H1 (cell line): ENCODE data around the gene ZNF691. TPM values are rescaled to one million over a fixed set of nuclear protein-coding genes. Genes with fewer than 3 reads are reported as not detected.

Source experiments
- CTCF ChIA-PET: fragments of 300-600 bp; sonication (Branson Sonifier 250); formaldehyde crosslinking; loops from one replicate; lab custom pipeline; 2021; ENCODE audit not compliant: partially characterized antibody; lab: Charles Lee
- POLR2A ChIA-PET: fragments of 300-600 bp; sonication (Branson Sonifier 250); formaldehyde crosslinking; loops from one replicate; lab custom pipeline; 2021; ENCODE audit warnings: inconsistent platforms; ENCODE audit not compliant: partially characterized antibody; lab: Charles Lee
- DNase-seq, 2 experiments: peaks; one replicate each; pipeline versions ENCODE4 v3.0.0 to v3.0.0-alpha.2; 2010 to 2022; ENCODE audit warnings: low spot score in 2 of 2, low read depth in 1 of 2, mixed read lengths in 1 of 2
- FAIRE-seq: peaks from 2 replicates; lab custom pipeline; 2011; peaks lifted over from hg19 to GRCh38; lab: Jason Lieb, UNC
- H2AFZ ChIP-seq: 2 replicates; pipeline ENCODE4 v1.8.1; 2012; ENCODE audit warnings: low read length, inconsistent platforms
- H2AK5ac ChIP-seq: 2 replicates; pipeline ENCODE4 v1.6.1; 2013; ENCODE audit warnings: low read depth, low read length
- H2BK120ac ChIP-seq: replicated peaks from 2 replicates; pipeline ENCODE3; 2013; ENCODE audit warnings: low read depth, low read length, inconsistent platforms
- H2BK12ac ChIP-seq: 2 replicates; pipeline ENCODE4 v1.6.1; 2013; ENCODE audit warnings: low read depth, low read length
- H2BK15ac ChIP-seq: 2 replicates; pipeline ENCODE4 v1.6.1; 2013; ENCODE audit warnings: low read length
- H2BK20ac ChIP-seq: 2 replicates; pipeline ENCODE4 v1.6.1; 2013; ENCODE audit warnings: low read length
- H2BK5ac ChIP-seq: 2 replicates; pipeline ENCODE4 v1.6.1; 2013; ENCODE audit warnings: low read depth, low read length
- H3K14ac ChIP-seq: 2 replicates; pipeline ENCODE4 v1.6.1; 2013; ENCODE audit warnings: inconsistent platforms; ENCODE audit not compliant: insufficient read length
- H3K18ac ChIP-seq: 2 replicates; pipeline ENCODE4 v1.6.1; 2013; ENCODE audit warnings: low read length; ENCODE audit errors: extremely low read depth
- H3K23ac ChIP-seq: 2 replicates; pipeline ENCODE4 v1.6.1; 2013; ENCODE audit warnings: inconsistent platforms; ENCODE audit not compliant: insufficient read length
- H3K23me2 ChIP-seq: 2 replicates; pipeline ENCODE4 v1.6.1; 2013; ENCODE audit warnings: low read depth, low read length
- H3K27ac ChIP-seq: 2 replicates; pipeline ENCODE4 v1.6.1; 2011; ENCODE audit warnings: low read depth, low read length, inconsistent platforms
- H3K27me3 ChIP-seq, 4 experiments: replicated peaks in 1 of 4; 1 replicate in 1 of 4; 2 replicates in 3 of 4; pipeline versions ENCODE4 v1.6.1 to v1.8.1; 2011 to 2013; ENCODE audit warnings: low read length in 3 of 4, mild to moderate bottlenecking in 3 of 4, inconsistent platforms in 2 of 4, mixed read lengths in 2 of 4, moderate library complexity in 1 of 4; ENCODE audit not compliant: control insufficient read depth in 3 of 4, insufficient read depth in 3 of 4; ENCODE audit errors: extremely low read depth in 1 of 4
- H3K36me3 ChIP-seq, 4 experiments: 2 replicates each; pipeline versions ENCODE4 v1.6.1 to v1.8.1; 2011 to 2013; ENCODE audit warnings: mild to moderate bottlenecking in 4 of 4, low read length in 3 of 4, moderate library complexity in 2 of 4, control low read depth in 1 of 4, inconsistent platforms in 1 of 4; ENCODE audit not compliant: insufficient read depth in 4 of 4, control insufficient read depth in 2 of 4
- H3K4ac ChIP-seq: replicated peaks from 2 replicates; pipeline ENCODE3; 2013; ENCODE audit warnings: low read length, low read depth, mixed read lengths, inconsistent platforms; ENCODE audit not compliant: insufficient read length
- H3K4me1 ChIP-seq, 4 experiments: replicated peaks in 1 of 4; 1 replicate in 1 of 4; 2 replicates in 3 of 4; pipeline versions ENCODE4 v1.6.1 to v1.8.1; 2011 to 2013; ENCODE audit warnings: low read length in 3 of 4, inconsistent platforms in 2 of 4, mixed read lengths in 1 of 4; ENCODE audit not compliant: insufficient read depth in 4 of 4, control insufficient read depth in 3 of 4
- H3K4me2 ChIP-seq, 2 experiments: 2 replicates each; pipeline versions ENCODE4 v1.6.1 to v1.8.1; 2011 to 2013; ENCODE audit warnings: low read depth in 2 of 2, low read length in 2 of 2, control low read depth in 1 of 2, inconsistent platforms in 1 of 2, mild to moderate bottlenecking in 1 of 2; ENCODE audit not compliant: insufficient read depth in 1 of 2
- H3K4me3 ChIP-seq, 4 experiments: fragments of 200-600, 300-600 bp in 1 of 4; sonication (generic), shearing (Covaris generic), sonication (Bioruptor Twin) in 1 of 4; 2 replicates each; pipeline versions ENCODE4 v1.5.1 to v1.8.1; 2011 to 2016; ENCODE audit warnings: low read length in 4 of 4, low read depth in 3 of 4, control low read depth in 2 of 4, inconsistent platforms in 2 of 4, mild to moderate bottlenecking in 2 of 4, mixed read lengths in 1 of 4, moderate library complexity in 1 of 4; ENCODE audit not compliant: insufficient read depth in 2 of 4; ENCODE audit errors: extremely low read depth in 1 of 4
- H3K56ac ChIP-seq: replicated peaks from 2 replicates; pipeline ENCODE3; 2013; ENCODE audit warnings: low read depth, mild to moderate bottlenecking, mixed read lengths, low read length, inconsistent platforms; ENCODE audit not compliant: insufficient read length
- H3K79me1 ChIP-seq: 2 replicates; pipeline ENCODE4 v1.6.1; 2013; ENCODE audit warnings: low read depth, low read length, control low read depth
- H3K79me2 ChIP-seq, 2 experiments: 2 replicates each; pipeline versions ENCODE4 v1.6.1 to v1.8.1; 2012 to 2013; ENCODE audit warnings: low read length in 2 of 2, mild to moderate bottlenecking in 2 of 2, inconsistent platforms in 1 of 2; ENCODE audit not compliant: insufficient read depth in 2 of 2, control insufficient read depth in 1 of 2
- H3K9ac ChIP-seq, 4 experiments: replicated peaks in 1 of 4; 1 replicate in 1 of 4; 2 replicates in 3 of 4; pipeline versions ENCODE4 v1.6.1 to v1.8.1; 2011 to 2013; ENCODE audit warnings: low read depth in 3 of 4, low read length in 3 of 4, control low read depth in 2 of 4, mild to moderate bottlenecking in 2 of 4, moderate library complexity in 2 of 4, inconsistent platforms in 1 of 4; ENCODE audit errors: extremely low read depth in 1 of 4
- H3K9me3 ChIP-seq, 2 experiments: 2 replicates each; pipeline versions ENCODE4 v1.6.1 to v1.8.1; 2012 to 2013; ENCODE audit warnings: mild to moderate bottlenecking in 2 of 2, moderate library complexity in 2 of 2, control low read depth in 1 of 2, inconsistent platforms in 1 of 2, low read depth in 1 of 2, low read length in 1 of 2, mixed read lengths in 1 of 2; ENCODE audit not compliant: insufficient read depth in 2 of 2
- H4K20me1 ChIP-seq, 2 experiments: replicated peaks in 1 of 2; 2 replicates each; pipeline versions ENCODE3 to v1.8.1; 2011 to 2013; ENCODE audit warnings: inconsistent platforms in 2 of 2, low read length in 2 of 2, mild to moderate bottlenecking in 1 of 2; ENCODE audit not compliant: insufficient read depth in 2 of 2, control insufficient read depth in 1 of 2
- H4K5ac ChIP-seq: 2 replicates; pipeline ENCODE4 v1.6.1; 2013; ENCODE audit warnings: low read length, low read depth, mixed read lengths, inconsistent platforms; ENCODE audit not compliant: insufficient read length
- H4K8ac ChIP-seq: 2 replicates; pipeline ENCODE4 v1.8.0; 2013; ENCODE audit warnings: mild to moderate bottlenecking, moderate library complexity, low read length, inconsistent platforms; ENCODE audit not compliant: insufficient read depth; ENCODE audit errors: extremely low read depth
- H4K91ac ChIP-seq: replicated peaks from 2 replicates; pipeline ENCODE3; 2013; ENCODE audit warnings: low read length, mixed read lengths, inconsistent platforms; ENCODE audit not compliant: insufficient read length
- EGR1 ChIP-seq: IDR thresholded peaks from 2 replicates; pipeline ENCODE4 v1.6.1; 2011; ENCODE audit warnings: low read depth, low read length, borderline replicate concordance
- TEAD4 ChIP-seq: IDR thresholded peaks from 2 replicates; pipeline ENCODE4 v1.6.1; 2012; ENCODE audit warnings: low read depth, low read length, inconsistent platforms, mixed read lengths
- whole genome bisulfite sequencing, 2 experiments: shearing (Covaris generic) in 1 of 2; methylation state at CpG; one replicate each; pipeline versions ENCODE4 v1.1.6 to v1.1.7; 2013 to 2015; ENCODE audit warnings: low lambda C conversion rate in 2 of 2, mixed read lengths in 2 of 2, inconsistent platforms in 1 of 2, low coverage in 1 of 2, missing lambda C conversion rate in 1 of 2; ENCODE audit not compliant: insufficient replicate concordance in 2 of 2, insufficient coverage in 1 of 2, insufficient read length in 1 of 2; ENCODE audit errors: extremely low coverage in 1 of 2, missing lambda C conversion rate in 1 of 2; 5-methylcytosine and 5-hydroxymethylcytosine counted together
- polyA plus RNA-seq, 7 experiments: library from polyadenylated mRNA; depleted of rRNA in 3 of 7; stranded (reverse) in 5 of 7; unstranded in 2 of 7; fragments of >200 nt in 5 of 7; fragments of 200-250 nt in 2 of 7; gene quantifications; 1 replicate in 5 of 7; 2 replicates in 1 of 7; 4 replicates in 1 of 7; pipeline versions ENCODE4 v1.2.1 to v1.2.3, GENCODE V29; 2011 to 2013; ENCODE audit warnings: missing spikeins in 2 of 7, mixed read lengths in 2 of 7
- total RNA-seq: library from RNA; stranded (reverse); fragmentation: NEBNext Ultra II Directional; extraction: Animal tissue kit (Norgen Biotek cat#: 25700); gene quantifications from 2 replicates; pipeline ENCODE4 v1.2.1, GENCODE V29; 2021
- TF ChIP-seq, protein P1 (sequence below), 3 experiments: IDR thresholded peaks; 1 replicate in 2 of 3; 2 replicates in 1 of 3; pipeline versions ENCODE4 v1.5.1 to v1.6.1; 2011; ENCODE audit warnings: low read length in 3 of 3, mild to moderate bottlenecking in 3 of 3, inconsistent platforms in 2 of 3, low read depth in 1 of 3, moderate library complexity in 1 of 3; ENCODE audit not compliant: insufficient read depth in 1 of 3; ENCODE audit errors: control extremely low read depth in 1 of 3

The ZNF691 gene
- total and polyA plus RNA-seq, 2 of the 8 experiments (the other 6 are each of a cell fraction or from before 2014, with no cell fraction given) = 19.5 TPM

- Histone ChIP-seq H2BK5ac (no peak overlapping the region), H3K9me3 (peaks cover 0 to 3% of the 10 kb centered on the region in 2 experiments; a peak in 1 of 4 replicates), H3K79me2 (no peaks in the 10 kb centered on the region), H3K4ac (no peak overlapping the region), H3K79me1 (no peaks in the 10 kb centered on the region), H3K4me3 (no peak overlapping the region), H3K23me2 (no peaks in the 10 kb centered on the region; the same call in 1 of the 2 replicates), H2AFZ (no peak overlapping the region), H2BK120ac (no peak overlapping the region), H2BK15ac (no peak overlapping the region), H3K23ac (no peak overlapping the region), H3K18ac (no peak overlapping the region), H4K20me1 (no peaks in the 10 kb centered on the region), H3K9ac (no peak overlapping the region; a peak in 1 of 7 replicates), H3K4me2 (no peak overlapping the region), H3K4me1 (peaks cover 0 to 3% (median under 1%) of the 10 kb centered on the region in 4 experiments; a peak in 3 of 7 replicates), H4K5ac (no peak overlapping the region), H3K56ac (no peak overlapping the region), H3K27me3 (no peaks in the 10 kb centered on the region), H3K36me3 (no peaks in the 10 kb centered on the region), H2BK20ac (no peak overlapping the region), H3K14ac (peak overlapping the region; percentile 61), H4K8ac (no peak overlapping the region), H4K91ac (no peak overlapping the region), H2AK5ac (no peak overlapping the region), H3K27ac (no peak overlapping the region), H2BK12ac (no peak overlapping the region)
- ChIA-PET POLR2A (interaction anchor here (0.9 to 1.5 kb wide), 2 partner anchors 30 to 56 kb away, joined by 3 read pairs; partner anchors contain the start of gene ZNF691), CTCF (interaction anchor here (0.7 to 1.4 kb wide), 2 partner anchors 36 to 196 kb away, joined by 3 to 5 read pairs; no protein-coding TSS in a partner anchor)
- FAIRE-seq (peak; percentile 69), DNase-seq (no peak)
- TF ChIP-seq, protein P1, sequence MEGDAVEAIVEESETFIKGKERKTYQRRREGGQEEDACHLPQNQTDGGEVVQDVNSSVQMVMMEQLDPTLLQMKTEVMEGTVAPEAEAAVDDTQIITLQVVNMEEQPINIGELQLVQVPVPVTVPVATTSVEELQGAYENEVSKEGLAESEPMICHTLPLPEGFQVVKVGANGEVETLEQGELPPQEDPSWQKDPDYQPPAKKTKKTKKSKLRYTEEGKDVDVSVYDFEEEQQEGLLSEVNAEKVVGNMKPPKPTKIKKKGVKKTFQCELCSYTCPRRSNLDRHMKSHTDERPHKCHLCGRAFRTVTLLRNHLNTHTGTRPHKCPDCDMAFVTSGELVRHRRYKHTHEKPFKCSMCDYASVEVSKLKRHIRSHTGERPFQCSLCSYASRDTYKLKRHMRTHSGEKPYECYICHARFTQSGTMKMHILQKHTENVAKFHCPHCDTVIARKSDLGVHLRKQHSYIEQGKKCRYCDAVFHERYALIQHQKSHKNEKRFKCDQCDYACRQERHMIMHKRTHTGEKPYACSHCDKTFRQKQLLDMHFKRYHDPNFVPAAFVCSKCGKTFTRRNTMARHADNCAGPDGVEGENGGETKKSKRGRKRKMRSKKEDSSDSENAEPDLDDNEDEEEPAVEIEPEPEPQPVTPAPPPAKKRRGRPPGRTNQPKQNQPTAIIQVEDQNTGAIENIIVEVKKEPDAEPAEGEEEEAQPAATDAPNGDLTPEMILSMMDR (IDR thresholded peaks at IDR 0.05; ENCODE audit: control extremely low read depth in 1 of 3, insufficient read depth in 1 of 3, low read depth in 1 of 3, low read length in 3 of 3) = no peak
- TF ChIP-seq EGR1 (0 out of 2 replicates have a peak, but pooled peaks have one; percentile 13), TEAD4 (peak; percentile 52; the same call in 1 of the 2 replicates)
- 64% methylated on average over 2 of the region's 2 CpGs; no CpG with 5 or more reads in 1 of the 2 experiments for WGBS, 2 experiments
Observed at GRCh38 chr1:42877380-42877779, 31.0 kb downstream of the ZNF691 start.
